ENCODE data around the gene B3GALT4. TPM values are rescaled to one million over a fixed set of nuclear protein-coding genes. Genes with fewer than 3 reads are reported as not detected.

The B3GALT4 gene
- total and polyA plus RNA-seq, 2 of the 13 experiments (the other 11 are each of a cell fraction or from before 2014, with no cell fraction given) = 0.04 to 0.27 TPM

- TF ChIP-seq, protein P1, sequence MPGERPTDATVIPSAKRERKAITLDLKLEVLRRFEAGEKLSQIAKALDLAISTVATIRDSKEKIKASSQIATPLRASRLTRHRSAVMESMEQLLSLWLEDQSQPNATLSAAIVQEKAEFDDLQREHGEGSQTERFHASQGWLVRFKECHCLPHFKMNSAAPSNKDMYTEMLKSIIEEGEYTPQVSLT (CRISPR knock-in tag; IDR thresholded peaks at IDR 0.05; ENCODE audit: borderline replicate concordance, low read depth) = no peak
- TF ChIP-seq HOXA9 (CRISPR knock-in tag; IDR thresholded peaks at IDR 0.05; ENCODE audit: borderline replicate concordance) (no peak), CBX2 (IDR thresholded peaks at IDR 0.05; ENCODE audit: low read depth, low read length) (no peak), CBX2 (CRISPR knock-in tag; IDR thresholded peaks at IDR 0.05; ENCODE audit: low read depth) (no peak), ZNF576 (CRISPR knock-in tag; IDR thresholded peaks at IDR 0.05) (0 out of 2 replicates have a peak, but pooled peaks have one; percentile 9), ZFY (CRISPR knock-in tag; IDR thresholded peaks at IDR 0.05) (peak; percentile 97), ZMYM2 (CRISPR knock-in tag; IDR thresholded peaks at IDR 0.05) (no peak), BATF2 (CRISPR knock-in tag; IDR thresholded peaks at IDR 0.05) (0 out of 2 replicates have a peak, but pooled peaks have one; percentile 24), NFAT5 (CRISPR knock-in tag; IDR thresholded peaks at IDR 0.05) (peak; percentile 73), ZSCAN22 (CRISPR knock-in tag; IDR thresholded peaks at IDR 0.05) (peak; percentile 47), ZNF383 (CRISPR knock-in tag; IDR thresholded peaks at IDR 0.05; ENCODE audit: borderline replicate concordance) (peak; percentile 90), ARID2 (CRISPR knock-in tag; IDR thresholded peaks at IDR 0.05; ENCODE audit: borderline replicate concordance) (peak; percentile 97), TMF1 (CRISPR knock-in tag; IDR thresholded peaks at IDR 0.05; ENCODE audit: low read depth) (peak; percentile 79), ZNF598 (CRISPR knock-in tag; IDR thresholded peaks at IDR 0.05; ENCODE audit: borderline replicate concordance) (peak; percentile 98)
- TF ChIP-seq, protein P2, sequence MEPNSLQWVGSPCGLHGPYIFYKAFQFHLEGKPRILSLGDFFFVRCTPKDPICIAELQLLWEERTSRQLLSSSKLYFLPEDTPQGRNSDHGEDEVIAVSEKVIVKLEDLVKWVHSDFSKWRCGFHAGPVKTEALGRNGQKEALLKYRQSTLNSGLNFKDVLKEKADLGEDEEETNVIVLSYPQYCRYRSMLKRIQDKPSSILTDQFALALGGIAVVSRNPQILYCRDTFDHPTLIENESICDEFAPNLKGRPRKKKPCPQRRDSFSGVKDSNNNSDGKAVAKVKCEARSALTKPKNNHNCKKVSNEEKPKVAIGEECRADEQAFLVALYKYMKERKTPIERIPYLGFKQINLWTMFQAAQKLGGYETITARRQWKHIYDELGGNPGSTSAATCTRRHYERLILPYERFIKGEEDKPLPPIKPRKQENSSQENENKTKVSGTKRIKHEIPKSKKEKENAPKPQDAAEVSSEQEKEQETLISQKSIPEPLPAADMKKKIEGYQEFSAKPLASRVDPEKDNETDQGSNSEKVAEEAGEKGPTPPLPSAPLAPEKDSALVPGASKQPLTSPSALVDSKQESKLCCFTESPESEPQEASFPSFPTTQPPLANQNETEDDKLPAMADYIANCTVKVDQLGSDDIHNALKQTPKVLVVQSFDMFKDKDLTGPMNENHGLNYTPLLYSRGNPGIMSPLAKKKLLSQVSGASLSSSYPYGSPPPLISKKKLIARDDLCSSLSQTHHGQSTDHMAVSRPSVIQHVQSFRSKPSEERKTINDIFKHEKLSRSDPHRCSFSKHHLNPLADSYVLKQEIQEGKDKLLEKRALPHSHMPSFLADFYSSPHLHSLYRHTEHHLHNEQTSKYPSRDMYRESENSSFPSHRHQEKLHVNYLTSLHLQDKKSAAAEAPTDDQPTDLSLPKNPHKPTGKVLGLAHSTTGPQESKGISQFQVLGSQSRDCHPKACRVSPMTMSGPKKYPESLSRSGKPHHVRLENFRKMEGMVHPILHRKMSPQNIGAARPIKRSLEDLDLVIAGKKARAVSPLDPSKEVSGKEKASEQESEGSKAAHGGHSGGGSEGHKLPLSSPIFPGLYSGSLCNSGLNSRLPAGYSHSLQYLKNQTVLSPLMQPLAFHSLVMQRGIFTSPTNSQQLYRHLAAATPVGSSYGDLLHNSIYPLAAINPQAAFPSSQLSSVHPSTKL (CRISPR knock-in tag; IDR thresholded peaks at IDR 0.05) = peak; percentile 62; the same call in 1 of the 2 replicates
- TF ChIP-seq, protein P3, sequence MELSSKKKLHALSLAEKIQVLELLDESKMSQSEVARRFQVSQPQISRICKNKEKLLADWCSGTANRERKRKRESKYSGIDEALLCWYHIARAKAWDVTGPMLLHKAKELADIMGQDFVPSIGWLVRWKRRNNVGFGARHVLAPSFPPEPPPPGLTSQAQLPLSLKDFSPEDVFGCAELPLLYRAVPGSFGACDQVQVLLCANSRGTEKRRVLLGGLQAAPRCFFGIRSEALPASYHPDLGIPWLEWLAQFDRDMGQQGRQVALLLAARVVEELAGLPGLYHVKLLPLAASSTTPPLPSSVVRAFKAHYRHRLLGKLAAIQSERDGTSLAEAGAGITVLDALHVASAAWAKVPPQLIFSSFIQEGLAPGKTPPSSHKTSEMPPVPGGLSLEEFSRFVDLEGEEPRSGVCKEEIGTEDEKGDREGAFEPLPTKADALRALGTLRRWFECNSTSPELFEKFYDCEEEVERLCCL (CRISPR knock-in tag; IDR thresholded peaks at IDR 0.05; ENCODE audit: borderline replicate concordance) = peak; percentile 91
Measured at GRCh38 chr6:33271468-33272274, 5.3 kb upstream of the B3GALT4 start, which contains the start of the genes RPS18 and VPS52 (continued).
